C4-2B (cell line): ENCODE results near the gene SREBF1.

Source experiments
- ZFX ChIP-seq: fragments of 450-650 bp; IDR thresholded peaks from 2 replicates; pipeline ENCODE4 v1.6.1; 2017
- TF ChIP-seq, protein P1 (sequence below): fragments of 450-650 bp; conservative IDR thresholded peaks from 2 replicates; pipeline ENCODE4 v1.5.1; 2017; ENCODE audit warnings: mild to moderate bottlenecking

DNA sequence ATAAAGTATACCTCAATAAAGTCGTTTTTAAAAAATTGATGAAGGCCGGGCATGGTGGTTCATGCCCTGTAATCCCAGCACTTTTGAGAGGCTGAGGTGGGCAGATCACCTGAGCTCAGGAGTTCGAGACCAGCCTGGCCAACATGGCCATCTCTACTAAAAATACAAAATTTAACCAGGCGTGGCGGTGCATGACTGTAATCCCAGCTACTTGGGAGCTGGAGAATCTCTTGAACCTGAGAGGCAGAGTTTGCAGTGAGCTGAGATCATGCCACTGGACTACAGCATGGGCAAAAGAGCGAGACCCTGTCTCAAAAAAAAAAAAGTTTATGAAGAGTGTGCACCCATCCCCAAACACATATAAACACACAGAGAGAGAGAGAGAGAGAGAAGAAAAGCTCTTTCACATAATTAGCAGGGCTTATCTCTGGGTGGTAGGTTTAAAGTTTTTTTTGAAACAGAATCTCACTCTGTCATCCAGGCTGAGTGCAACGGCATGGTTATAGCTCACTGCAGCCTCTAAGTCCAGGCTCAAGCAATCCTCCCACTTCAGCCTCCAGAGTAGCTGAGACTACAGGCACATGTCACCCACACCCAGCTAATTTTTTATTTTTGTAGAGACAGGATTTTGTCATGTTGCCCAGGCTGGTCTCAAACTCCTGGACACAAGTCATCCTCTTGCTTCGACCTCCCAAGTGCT lies 3.0 kb downstream of the SREBF1 start:
- TF ChIP-seq, protein P1, sequence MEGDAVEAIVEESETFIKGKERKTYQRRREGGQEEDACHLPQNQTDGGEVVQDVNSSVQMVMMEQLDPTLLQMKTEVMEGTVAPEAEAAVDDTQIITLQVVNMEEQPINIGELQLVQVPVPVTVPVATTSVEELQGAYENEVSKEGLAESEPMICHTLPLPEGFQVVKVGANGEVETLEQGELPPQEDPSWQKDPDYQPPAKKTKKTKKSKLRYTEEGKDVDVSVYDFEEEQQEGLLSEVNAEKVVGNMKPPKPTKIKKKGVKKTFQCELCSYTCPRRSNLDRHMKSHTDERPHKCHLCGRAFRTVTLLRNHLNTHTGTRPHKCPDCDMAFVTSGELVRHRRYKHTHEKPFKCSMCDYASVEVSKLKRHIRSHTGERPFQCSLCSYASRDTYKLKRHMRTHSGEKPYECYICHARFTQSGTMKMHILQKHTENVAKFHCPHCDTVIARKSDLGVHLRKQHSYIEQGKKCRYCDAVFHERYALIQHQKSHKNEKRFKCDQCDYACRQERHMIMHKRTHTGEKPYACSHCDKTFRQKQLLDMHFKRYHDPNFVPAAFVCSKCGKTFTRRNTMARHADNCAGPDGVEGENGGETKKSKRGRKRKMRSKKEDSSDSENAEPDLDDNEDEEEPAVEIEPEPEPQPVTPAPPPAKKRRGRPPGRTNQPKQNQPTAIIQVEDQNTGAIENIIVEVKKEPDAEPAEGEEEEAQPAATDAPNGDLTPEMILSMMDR, result no peak
- no peak for TF ChIP-seq ZFX
